NCI-H1694 treated with DMSO at 0.1 percent for 48 hours (cell line): Measurements from ENCODE around the gene SIAE.

Experiments used
- DNase-seq: peaks from one replicate; lab custom pipeline; 2025; lab: John Stamatoyannopoulos, UW

Gene SIAE, protein sequence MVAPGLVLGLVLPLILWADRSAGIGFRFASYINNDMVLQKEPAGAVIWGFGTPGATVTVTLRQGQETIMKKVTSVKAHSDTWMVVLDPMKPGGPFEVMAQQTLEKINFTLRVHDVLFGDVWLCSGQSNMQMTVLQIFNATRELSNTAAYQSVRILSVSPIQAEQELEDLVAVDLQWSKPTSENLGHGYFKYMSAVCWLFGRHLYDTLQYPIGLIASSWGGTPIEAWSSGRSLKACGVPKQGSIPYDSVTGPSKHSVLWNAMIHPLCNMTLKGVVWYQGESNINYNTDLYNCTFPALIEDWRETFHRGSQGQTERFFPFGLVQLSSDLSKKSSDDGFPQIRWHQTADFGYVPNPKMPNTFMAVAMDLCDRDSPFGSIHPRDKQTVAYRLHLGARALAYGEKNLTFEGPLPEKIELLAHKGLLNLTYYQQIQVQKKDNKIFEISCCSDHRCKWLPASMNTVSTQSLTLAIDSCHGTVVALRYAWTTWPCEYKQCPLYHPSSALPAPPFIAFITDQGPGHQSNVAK

DNA sequence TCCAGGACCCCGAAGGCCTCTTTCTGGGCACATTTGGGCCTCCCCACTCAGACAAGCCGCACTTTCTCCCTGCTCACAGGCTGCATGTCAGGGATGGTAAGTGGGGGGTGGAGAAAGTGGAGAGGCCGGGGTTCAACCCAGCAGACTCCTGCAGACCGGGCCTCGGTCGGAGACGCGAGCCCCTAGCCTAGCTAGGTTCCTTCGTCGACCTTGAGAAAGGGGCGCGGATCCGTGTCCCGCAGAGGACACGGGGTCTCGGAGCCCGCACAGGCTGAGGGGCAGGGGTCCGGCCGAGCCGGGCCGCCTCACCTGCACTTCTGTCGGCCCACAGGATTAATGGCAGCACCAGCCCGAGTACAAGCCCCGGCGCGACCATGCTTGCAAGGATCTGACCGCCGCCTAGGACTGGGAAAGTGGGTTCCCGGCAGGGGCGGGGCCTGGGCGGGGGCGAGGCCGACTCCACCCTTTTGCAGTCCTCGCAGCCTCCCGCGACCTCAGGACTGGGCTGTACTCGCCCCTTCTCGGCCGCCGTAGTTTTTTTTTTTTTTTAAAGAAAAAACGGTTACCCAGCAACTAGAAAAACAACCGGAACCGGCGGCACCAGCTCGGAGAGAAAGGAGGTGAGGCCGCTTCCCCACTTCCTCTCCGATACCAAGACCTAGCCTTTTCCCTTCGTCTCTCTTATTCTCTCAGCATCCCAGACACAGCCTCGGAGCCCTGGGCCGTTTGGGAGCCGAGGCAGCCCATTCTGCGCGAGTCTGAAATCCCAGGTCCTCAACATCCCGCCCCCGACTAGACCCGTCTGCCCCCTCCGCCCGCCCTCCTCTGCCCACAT is at the start of gene SIAE, which contains the start of gene SPA17:
Gene SIAE, minus strand, starts transcription at position 407 of the 835 bp plus-strand sequence. Its CDS starts 31 bp downstream, at position 376.
Gene SPA17, plus strand, starts transcription at position 572 of the 835 bp plus-strand sequence. CDS start 1,361 bp downstream, outside the sequence.
- DNase-seq, result peak; percentile 26

DNA sequence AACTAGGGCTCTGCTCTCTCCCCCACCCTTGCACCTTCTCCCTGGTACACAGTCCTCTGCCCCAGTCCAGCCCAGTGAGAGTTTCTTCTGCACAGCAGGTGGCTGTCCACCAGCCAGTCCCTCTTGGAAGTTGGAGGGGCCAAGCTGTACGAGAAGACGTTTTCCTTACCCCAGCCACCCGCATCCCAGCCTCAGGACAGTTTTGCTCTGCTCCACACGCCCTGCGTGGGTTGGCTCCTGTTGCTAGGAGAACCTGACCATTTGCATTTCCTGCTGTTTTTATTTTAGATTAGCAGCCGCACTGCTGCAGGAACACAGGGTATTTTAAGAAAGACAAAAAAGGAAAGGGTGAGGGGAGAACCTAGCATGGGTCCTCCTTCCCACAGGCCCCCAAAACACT is 48.6 kb upstream of the SIAE start:
- DNase-seq, result no peak

DNA sequence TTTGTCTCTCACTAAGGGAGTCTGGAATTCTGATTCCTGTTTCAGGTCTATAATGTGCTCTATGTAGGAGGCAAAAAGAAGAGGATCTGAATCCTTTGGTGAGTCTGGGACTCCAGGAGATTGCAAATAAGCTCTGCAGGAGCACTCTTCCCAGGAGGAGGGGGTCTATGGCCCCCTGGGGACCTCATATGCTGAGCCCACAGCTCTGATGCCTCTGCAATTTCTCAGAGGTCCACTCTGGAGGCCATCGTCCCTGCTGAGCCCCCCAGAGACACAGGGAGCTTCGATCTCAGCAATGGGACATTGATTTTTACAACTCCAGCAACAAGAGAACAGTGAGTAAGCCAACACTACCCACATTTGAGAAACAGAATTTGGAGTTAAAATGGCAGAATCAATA is 46.0 kb upstream of the SIAE start:
- no peak for DNase-seq

DNA sequence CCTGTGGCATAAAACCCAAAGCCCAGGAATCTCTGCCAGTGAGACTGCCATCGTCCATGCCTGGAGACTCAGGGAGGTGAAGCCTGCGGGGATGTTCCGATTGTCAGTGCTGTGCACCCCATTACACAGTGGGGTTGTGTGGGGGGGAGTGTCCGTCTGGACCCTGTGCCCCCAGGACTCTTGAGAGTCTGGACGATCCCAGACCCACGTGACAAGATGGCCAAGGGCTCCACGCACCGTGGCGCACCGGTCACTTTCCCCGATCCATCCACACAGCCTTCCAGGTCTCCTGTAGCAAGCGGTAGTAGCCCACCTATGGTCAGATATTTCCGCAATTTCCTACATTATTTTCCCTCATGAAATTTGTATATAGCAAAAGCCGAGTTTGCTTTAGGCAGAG is 45.3 kb upstream of the SIAE start:
- DNase-seq, result no peak

DNA sequence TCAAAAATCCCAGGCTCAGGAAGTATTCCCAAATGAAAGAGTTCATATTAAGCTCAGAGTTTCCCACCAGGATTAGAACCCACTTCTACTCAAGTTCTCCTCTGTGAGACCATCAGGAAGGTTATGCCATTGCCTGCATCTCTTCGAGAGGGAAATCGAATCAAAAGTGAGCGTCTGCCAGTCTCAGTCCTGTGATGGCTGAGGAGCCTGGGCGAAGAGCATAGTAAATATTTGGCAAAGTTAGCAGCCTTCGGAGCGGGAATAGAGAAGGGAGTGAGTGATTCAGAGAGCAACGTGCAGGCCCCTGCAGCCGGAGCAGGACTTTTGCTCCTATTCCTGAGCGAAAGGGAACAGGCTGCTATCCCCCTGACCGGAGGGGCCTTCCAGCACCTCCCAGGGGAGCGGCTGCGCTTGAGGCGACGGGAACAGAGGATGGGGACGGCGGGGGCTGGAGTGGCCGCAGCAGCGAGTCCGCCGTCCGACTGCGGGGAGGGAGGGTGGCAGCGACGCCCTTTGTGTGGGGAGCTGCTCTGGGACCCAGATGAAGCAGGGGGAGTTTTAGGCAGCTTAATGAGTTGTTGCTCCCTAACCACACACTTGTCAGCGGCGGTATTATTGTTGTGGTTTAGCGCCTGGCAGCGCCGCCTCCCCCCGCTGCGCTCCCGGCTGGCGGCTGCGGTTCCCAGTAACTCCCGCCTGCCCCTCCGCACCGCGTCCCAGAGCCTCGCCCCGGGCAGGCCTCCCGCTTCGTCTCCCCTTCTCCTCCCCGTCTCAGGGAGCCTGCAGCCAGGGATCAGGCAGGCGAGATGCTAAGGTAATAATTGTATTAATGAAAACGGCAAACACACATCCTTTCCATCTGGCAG is 44.5 kb upstream of the SIAE start:
- DNase-seq, result no peak

DNA sequence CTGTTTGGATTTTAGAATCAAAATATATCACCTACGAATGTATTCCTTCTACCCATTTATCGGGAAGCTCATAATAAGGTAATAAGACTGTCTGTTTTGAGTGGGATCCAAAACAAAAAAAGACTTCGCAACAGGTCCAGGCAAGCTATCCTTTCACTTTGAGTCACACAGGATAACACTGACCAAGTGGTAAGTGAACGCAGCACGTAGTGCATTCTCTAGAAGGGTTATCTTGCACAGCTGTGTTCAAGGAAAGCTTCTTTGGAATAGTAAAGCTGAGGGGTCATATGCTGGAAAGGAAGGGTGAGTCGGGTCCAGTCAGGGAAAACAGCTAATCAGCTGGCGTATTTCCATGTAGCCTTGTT is 43.9 kb upstream of the SIAE start:
- no peak for DNase-seq

DNA sequence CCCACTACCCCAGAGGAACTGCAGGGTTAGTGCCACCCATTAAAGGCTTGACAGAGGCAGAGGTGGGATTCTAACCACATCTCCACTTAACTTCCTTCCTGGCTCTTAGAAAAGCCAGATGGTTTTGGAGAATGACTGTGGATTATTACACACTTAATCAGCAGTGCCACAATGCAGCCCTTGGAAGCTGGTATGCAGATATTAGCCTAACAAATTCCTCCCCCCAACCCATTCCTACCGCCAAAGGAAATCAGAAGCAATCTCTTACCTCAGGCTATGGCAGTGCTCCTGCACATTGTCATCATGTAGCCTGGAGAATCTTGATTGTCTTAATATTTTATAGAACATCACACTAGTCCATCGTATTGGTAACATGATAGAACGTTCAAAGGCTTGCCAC is 43.1 kb upstream of the SIAE start:
- DNase-seq, result no peak

DNA sequence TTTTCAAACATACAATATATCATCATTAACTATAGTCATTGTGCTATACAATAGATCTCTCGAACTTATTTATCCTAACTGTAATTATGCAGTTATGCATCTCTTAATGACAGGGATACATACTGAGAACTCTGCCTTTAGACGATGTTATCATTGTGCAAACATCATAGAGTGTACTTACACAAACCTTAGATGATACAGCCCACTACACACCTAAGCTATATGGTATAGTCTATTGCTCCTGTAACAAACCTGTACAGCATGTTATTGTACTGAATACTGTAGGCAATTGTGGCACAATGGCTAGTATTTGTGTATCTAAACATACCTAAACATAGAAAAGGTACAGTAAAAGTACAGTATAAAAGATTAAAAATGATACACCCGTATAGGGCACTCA is 38.9 kb upstream of the SIAE start:
- DNase-seq, result no peak

DNA sequence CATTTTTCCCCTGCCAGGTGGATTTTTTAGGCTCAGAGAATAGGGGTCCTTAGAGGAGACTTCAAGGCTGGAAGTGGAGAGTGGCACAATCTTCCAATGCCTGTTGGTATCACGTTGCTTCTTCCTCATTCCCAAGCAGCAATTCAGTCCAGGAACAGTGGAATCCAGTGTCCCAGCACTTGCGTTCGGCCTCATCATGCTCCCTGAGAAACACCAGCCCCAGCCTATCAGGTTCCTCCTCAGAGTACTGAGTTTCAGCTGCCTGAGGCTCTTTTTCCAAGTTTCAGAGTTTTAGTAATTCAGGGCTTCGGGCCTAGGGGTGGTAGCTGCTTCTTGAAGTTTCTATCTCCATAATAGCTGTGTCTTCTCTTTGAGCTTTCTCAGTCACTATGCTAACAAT is 34.3 kb upstream of the SIAE start:
- DNase-seq, result no peak

DNA sequence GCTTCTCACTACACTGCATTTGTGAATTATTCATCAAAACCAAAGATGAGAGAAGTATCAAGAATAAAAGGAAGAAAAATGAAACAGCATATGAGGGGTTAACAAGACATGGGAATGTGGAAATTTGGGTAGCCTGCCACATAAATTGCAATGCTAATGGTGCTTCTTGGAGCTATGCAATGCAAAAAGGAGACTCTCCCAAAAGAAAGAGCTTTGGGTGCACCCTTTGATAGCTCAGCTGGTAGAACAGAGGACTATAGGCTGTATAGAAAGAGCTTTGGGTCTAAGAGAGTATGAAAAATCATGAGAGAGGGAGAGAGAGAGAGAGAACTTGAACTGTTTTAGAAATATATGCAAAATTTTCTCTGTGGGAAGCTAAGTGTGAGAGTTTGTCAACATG is 26.5 kb upstream of the SIAE start:
- no peak for DNase-seq

DNA sequence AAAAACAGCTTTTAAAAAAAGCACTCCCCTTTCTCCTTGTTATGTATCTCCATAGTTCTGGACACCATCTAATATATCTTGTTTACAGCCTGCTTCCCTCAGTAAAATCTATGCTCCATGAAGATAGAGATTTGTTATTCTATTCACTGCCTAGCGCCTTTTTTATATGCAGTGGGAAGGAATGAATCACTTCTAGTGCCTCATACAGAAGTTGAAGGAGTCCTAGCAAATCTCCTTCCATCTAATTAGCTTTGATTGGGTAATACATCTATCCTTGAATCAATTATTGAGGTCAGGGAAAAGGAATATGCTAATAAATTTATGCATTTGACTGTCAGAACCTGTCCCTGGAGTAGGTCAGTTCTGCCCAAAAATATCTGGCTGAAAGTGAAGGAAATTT is 26.0 kb upstream of the SIAE start:
- DNase-seq, result no peak

DNA sequence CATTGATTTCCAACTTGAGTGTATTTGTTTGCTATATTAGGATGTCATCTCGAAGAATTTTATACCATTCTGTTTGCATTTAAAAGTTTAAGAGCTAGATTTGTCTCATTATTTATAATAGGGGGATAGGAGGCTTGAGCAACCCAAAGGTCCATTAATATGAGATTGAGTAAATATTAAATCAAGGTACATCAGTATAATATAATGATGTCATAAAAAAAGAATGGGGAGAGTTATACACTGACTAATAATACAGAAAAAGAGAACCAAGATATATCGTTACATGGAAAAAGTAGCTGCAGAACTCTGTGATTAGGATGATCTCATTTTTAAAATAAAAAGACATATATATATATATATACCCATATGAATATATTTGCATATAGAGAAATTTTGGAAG is 19.6 kb upstream of the SIAE start:
- DNase-seq, result no peak

DNA sequence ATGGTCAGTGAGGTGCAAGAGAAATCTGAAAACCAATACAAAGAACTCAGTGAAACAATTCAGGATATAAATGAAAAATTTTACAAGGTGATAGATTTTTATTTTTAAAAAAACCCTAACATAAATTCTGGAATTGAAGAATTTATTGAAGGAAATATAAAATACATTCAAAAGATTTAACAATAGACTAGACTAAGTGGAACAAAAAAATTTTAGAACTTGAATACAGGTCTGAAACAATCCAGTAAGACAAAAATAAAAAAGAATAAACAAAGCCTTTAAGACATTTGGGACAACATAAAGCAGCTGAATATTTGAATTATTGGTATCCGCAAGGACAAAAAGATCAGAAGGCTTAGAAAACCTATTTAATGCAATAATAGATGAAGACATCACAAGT is 8.9 kb upstream of the SIAE start:
- no peak for DNase-seq

DNA sequence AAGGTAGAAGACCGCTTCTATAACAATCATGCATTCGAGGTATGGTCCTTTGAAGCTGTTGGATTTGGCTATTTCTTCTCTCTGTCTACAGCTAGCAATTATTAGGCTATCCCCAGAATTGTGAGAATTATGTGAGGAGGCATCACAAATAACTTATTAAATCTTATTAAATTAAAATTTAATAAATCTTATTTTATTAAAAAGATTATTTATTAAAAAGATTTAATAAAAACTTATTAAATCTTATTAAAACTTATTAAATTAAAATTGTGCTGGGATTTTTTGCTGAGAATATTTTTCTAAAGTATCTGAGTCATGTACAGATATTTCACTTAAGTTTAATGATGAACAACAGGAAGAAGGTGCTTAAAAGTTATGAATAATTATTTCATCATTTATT is 7.9 kb upstream of the SIAE start:
- DNase-seq, result no peak

DNA sequence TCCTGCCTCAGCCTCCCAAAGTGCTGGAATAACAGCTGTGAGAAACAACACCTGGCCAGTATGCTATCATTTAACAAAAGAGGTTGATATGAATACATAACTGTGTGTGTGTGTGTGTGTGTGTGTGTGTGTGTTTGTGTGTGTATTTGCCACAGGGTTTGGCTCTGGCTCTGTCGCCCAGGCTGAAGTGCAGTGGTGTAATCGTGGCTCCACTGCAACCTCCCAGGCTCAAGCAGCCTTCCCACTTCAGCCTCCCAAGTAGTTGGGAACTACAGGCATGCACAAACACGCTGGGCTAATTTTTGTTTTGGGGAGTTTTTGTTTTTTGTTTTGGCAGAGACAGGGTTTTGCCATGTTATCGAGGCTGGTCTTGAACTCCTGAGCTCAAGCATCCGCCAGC is 4.9 kb upstream of the SIAE start:
- no peak for DNase-seq

DNA sequence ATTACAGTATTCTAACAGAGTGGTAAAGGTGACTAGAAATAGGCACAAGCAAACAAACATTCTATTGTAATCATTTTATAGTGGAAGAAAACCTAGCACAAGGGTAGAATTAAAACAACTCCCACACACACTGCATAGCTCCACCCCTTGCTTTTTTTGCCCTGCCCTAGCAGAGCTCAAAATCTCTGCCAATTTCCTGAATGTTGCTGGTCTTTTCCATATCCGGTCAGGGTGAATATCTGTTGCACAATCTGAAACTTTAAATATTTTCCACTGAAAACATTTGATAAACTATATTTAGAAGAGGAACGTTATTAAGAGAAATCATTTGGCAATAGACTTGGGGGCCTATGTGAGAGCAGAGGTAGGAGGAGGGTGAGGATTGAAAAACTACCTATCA is 2.8 kb upstream of the SIAE start:
- no peak for DNase-seq

DNA sequence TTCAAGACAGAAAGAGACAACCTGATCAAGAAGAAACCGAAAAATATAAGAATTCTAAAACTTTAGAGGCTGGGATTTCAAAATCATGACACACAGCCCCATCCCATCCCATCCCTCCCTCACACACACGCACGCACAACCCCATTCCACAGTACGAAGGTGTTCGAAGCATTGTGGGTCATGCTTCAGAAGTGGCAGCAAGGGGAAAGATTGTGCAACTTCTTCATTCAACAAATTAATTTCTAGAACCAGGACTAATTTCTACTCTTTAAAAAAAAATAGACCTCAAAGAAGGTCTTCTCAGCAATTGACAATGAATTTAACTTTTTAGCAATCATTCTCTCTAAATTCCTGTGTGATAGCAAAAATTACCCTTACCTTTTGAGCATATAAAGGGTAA is 1.0 kb upstream of the SIAE start:
- DNase-seq, result no peak

DNA sequence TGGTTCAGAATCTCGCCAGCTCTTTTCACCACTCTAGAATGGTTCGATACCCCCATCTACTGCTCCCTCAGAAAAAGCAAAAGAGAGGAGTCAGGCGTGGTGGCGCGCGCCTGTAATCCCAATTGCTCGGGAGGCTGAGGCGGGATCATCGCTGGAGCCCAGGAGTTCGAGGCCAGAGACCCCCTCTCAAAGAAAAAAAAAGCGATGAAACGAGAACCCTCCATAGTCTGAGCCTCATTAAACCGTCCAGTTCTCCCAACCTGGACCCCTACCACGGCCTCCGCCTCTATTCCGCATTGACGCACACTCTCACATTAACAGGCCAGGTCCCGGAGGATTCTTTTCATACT is 604 bp upstream of the SIAE start:
- DNase-seq, result no peak

DNA sequence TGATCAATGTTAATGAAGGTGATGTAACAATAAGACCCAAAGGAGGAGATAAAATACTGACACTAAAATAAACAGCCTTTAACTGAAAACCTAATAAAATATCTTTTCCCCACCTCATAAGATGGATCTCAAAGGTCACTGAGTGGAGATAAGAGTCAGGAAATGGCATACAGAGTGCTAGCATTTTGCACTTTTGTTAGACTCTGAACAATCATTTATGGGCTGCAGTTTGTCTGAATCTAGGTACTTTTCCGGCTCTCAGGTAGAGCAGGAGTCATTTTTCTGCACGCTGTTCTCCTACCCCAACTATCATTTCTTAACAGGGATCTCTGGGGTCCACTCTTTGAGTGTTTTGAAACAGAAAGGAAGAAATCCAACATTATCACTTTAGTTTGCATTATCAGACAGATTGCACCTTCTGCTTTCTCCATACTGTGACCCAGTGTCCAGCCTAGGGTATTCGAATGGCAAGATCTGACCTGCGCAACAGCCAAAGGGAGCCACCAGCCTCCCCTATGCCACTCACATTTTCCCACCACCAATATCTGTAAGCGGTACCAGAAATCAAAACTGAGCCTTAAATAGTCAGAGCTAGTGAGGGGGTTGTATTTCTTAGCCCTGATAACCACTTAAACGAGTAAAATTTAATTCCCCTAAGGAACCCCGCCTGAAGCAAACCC is 863 bp downstream of the SIAE start:
- DNase-seq, result no peak

DNA sequence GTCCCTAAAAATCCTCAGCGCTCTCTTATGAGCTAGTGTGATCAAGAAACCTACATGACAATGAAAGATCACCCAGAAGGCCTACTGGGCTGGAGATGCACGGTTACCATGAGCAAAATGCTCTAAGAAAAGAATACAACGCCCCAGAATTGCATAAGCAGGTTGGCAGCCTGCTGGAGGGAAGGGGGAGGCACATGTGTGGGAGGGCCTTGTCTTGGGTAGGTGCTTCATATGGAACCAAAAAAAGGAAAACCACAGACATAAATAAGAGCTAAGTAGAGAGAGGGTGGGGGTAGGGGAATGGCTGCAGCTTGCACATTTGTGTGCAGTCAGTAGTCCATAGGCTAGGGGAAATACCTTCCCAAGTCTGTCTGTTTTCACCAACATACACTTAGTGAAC is 2.8 kb downstream of the SIAE start:
- DNase-seq, result no peak

DNA sequence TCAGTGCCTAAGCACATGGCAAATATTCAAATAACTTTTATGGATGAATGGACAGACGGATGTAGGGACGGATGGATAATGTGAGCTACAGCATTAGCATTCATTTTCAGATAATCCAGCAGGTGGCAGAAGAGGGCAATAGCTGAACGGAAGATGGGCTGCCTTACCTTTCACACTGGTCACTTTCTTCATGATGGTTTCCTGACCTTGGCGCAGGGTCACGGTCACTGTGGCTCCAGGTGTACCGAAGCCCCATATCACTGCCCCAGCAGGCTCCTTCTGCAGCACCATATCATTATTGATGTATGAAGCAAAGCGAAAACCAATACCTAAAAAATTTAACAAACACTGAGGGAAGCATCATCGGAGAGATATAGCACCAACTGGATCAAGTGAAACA is 4.3 kb downstream of the SIAE start:
- DNase-seq, result peak; percentile 12

DNA sequence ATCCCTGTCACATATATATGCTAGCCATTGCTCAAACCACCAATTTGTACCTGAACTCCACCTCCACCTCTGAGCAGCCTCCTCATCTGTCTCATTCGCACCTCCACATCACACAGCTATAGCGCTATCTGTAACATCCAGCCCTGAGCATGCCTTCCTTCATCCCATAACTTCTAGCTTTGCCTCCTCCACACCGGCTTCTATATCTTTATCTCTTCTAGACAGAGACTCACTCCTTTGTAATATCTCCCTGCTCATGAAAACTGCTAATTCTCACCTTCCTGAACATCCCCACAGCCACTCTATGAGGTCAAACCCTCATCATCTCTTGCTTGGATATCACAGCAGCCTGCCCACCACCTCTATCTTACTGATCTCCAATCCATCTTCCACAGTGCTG is 5.9 kb downstream of the SIAE start:
- no peak for DNase-seq
